Stimulated activated CD8-positive, alpha-beta memory T cell treated with anti-CD3 and anti-CD28 coated beads, Interleukin-7, amount 100 ng/mL, for 4 hours (primary cell): ENCODE data around the gene WAC.
"Not testable (repeated sequence)": the region's sequence is repeated elsewhere in the genome, so short reads cannot be mapped to it uniquely, and the experiment has no call there.

Source experiments
- DNase-seq, 2 donors: peaks; one replicate each; pipeline ENCODE4 v3.0.0-alpha.2; 2020; ENCODE audit warnings: low read depth in 2 of 2

WAC gene

DNA sequence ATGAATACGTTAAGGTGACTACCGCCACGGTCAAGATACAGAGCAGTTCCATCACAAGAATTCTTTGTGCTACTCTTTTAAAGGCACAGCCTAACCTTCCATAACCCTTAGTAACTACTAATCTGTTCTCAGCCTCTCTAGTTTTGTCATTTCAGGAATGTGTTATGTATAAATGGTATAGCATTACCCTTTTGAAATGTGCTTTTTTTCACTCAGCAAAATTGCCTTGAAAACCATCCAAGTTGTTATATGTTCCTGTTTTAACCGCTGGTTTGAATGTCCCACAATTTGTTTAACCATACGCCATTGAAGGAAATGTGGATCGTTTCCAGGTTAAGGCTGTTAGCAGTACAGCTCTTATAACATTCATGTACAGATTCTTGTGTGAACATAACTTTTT, 32.0 kb downstream of the WAC start:
- no peak for DNase-seq

DNA sequence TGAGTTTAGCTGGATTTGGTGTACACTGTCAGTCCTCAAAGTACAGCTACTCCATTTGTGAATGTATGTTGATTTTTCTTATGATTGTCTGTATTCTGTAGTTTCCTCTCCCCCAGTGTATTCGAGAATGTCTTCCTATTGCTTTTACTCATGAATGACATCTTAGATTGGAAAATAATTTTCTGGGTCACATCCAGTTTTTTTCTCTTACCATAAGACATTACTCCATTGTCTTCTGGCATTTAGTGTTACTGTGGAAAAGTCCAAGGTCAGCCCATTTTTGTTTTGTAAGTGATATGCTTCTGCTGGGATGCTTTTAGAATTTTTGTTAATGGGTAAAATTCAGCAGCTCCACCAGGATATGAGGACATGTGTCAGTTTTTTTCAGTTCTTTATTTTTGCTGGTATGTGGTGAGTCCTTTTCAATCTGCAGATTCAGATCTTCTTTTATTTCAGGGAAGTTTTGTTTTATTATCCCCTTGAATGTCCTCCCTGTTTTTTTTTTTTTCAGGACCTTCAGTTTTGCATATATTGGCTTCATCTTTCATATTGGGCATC, 33.6 kb downstream of the WAC start:
- DNase-seq = no peak

DNA sequence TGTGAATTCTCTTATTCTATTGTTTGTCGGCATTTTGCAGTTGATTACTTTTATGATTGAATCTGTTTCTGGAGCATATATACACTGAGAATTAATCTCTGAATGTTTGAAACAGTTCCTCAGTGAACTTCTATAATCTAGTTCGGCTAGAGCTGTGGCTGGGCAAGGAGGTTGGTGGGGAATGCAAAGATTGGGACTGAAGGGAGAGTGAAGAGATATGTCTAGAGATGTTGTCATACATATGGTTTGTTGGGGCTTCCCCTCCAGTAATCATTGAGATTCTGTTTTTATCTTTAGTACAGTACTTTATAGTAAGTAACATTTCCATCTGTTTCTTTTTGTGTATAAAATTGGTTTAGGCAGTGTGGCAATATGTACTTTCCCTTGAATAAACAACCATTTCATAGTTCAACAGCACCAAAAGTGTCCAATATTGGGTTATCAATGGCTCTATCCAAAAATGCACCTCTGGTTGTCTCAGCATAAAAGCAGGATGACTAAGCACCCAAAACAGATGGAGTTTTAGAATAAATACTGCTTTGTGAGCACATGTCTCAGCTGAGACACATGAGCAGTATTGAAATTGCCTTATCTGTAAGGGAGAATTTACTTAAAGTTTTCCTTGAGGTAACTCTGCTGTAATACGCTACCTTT, 36.7 kb downstream of the WAC start:
- DNase-seq = no peak

DNA sequence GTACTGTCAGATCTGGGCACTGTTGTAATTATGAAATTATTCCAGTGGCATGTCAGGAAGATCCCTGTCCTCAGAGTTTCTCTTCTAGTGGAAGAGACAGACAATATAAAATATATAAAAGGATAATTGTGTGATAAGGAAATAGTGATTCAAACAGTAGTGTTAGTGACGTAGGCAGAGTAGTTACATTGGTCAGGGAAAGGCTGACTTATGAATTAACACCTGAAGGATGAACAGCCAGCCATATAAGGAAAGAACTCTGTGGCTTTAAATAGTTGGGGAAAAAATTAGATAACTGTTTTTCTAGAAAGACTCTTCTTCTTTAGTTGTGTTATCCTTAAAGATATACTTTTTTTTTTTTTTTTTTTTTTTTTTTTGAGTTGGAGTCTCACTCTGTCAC, 37.7 kb downstream of the WAC start:
- DNase-seq = no peak

DNA sequence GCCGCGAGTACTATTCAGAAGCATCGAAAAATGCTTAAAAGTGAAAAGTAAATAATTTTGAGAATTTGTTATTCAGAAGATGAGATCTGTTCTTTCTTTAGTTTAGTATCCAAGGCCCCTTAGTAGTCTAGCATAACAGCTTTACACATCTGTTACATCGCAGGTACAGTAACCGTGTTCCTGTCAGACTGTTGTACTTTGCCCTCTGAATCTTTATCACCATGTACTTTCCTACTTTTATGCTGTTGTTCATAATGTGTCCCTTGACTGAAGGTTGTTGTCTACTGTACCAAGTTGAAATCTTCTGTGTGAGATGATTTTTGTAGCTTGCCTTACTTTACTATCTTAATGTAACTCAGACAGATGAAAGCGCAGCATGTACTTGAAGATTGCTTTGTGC, 38.3 kb downstream of the WAC start:
- no peak for DNase-seq

DNA sequence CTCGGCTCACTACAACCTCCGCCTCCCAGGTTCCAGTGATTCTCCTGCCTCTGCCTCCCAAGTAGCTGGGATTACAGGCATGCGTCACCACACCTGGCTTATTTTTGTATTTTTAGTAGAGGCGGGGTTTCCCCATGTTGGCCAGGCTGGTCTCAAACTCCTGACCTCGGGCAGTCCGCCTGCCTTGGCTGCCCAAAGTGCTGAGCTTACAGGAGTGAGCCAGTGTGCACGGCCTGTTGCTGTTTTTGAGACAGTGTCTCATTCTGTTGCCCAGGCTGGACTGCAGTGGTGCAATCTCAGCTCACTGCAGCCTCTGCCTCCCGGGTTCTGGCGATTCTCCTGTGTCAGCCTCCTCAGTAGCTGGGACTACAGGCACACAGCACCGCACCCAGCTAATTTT, 41.3 kb downstream of the WAC start:
- not testable (repeated sequence) for DNase-seq

DNA sequence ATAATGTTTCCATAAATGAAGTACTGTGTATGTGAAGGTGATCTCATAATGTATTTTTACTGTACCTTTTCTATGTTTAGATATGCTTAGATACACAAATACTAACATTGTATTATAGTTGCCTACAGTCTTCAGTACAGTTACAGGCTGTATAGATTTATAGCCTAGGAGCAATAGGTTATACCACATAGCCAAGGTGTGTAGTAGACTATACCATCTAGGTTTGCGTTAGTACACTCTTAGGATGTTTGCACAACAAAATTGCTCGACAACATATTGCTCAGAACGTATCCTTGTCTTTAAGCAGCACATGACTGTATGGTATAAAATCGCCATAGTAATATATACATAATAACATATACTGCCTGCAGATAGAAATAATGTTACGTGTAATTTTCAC, 42.9 kb downstream of the WAC start:
- DNase-seq = no peak

DNA sequence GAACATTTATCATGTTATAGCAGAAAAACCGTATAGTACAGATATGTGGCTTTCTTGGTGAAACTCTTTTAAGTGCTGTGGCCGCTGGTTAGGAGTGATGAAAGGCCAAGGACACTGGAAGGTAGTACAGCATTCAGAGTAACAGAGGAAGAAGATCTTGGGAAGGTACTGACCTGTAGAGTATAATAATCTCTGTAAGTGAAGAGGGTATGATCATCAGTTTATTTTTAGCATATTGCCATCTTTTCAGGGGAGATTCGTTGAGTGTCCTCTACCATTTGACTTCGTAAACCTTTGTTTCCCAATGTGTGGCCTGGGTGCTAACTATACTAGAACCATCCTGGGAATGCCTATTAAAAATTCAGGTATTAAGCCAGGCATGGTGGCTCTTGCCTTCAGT, 44.6 kb downstream of the WAC start:
- no peak for DNase-seq

DNA sequence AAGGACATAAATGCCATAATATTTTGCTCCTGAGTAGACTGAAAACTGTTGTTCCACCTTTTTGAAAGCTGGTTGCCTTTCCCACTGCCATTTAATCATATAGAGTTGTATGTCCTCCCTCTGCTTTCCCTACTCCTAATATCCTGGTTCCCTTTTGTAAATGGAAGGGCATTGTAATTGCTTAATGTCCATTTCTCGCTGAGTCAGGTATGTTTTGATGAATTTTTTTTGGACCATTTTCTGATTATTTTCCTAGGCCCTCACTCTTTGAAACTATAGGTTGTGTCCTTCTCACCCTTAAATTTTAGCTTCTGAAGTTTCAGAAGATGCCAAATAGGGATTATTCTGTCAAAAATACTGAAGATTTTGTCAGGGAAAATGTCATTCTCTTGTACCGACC, 45.5 kb downstream of the WAC start:
- DNase-seq = no peak

DNA sequence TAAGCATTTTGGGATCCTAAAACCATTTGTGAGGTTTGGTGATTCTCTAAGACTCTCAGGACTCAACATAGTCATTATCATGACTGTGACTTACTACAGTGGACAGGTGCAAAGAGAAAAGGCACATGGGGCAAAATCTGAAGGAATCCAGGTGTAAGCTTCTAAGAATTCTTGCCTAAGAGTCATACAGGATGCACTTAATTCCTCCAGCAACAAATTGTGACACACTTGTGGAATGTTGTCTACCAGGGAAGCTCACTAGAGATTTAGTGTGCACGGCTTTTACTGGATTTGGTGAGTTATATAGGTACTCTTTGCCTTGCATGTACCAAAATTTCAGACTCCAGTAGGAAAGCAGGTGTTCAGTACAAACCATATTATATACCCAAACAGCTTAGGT, 47.9 kb downstream of the WAC start:
- DNase-seq = no peak

DNA sequence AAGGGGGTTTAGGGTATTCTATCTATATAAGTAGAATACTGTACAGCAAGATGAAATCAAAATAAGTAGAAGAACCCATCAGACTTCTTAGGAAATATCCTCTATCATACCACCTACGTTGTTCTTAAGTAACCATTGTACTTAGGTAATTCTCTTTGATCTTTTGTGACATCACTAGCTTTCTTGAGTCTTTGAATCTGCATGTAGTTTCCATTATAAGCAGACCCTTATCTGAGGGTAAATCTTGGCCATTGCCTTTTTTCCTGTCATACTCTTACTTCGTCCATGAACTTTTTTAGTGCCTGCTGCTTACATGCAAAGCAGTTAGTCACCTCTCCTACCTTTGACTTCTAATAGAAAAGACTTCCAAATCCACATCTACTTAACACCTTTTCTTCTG, 49.0 kb downstream of the WAC start:
- DNase-seq = no peak

DNA sequence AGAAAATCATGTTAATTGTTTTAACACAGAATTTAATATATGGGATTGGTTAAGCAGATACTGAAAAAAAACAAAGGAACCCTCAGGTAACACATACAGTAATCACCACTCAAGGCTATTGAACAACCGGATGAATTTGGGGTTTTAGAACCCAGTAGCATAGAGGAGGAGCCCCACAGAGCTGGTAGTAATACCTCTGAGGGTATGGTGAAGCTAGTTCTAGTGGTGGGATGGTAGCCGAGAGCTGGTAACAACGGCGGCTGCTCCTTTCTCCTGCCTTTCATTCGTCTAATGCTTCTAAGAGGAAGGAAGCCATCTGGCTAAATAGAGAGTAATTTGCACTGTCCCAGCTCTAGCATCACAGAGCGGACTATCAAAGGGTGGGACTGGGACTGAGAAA, 52.2 kb downstream of the WAC start:
- no peak for DNase-seq

DNA sequence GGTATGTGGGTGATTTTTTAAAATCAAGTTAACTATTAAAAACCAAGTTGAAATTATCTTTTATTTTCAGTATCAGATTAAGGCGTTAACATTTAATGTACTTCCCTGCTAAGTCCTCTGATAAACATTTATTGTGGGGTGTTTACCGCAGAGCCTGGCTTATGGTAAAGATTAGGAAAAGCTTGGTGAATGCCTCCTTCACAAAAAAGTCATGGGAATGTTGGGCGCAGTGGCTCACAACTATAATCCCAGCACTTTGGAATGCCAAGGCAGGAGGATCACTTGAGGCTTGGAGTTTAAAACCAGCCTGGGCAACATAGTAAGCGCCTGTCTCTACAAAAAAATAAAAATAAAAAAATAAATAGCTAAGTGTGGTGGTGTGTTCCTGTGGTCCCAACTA, 53.3 kb downstream of the WAC start:
- DNase-seq = no peak

DNA sequence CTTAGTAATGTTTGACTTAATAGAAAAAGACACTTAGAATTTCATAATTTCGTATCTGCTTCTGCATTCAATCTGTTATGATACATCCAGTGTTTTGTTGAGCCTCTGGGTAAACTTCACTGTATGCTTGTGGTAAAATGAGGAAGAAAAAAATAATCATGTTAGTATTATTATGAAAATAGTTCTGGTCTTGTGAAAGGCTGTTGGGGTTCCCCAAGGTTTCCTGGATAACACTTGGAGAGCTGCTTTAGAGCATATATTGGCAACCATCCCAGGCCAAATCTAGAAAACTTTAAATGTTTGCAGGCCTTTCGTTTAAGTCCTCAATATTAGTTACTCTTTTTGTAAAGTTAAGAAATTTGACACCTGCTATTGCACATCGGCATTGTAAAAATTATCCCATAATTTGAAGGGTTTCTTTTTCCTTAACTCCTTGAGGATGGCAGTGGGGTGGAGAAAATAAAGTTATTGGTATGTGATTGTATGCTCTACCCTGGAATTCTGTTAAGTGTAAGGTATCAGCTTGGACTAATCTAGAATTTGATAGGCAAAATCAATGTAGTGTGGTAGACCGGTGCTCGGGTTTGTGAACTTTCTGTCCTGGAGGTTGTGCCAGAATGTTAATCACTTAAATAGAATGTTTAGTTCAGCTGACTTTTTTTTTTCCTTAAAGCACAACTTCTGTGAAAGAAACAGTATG, 54.5 kb downstream of the WAC start:
- DNase-seq = no peak

DNA sequence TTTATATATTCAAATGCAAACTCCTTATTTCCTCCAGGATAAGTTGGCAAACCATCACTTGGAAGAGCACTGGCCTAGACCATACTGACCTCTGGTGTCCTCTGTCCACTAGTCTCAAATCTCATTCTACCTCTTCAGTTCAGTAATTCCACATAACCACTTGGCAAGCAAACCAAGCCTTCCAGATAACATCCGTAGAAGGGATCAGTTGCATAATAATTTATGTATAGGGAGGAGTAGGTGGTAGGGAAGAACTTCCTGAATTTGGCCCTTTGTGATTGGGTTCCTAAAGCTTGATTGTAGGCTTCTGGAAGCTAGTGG, 55.0 kb downstream of the WAC start:
- no peak for DNase-seq

DNA sequence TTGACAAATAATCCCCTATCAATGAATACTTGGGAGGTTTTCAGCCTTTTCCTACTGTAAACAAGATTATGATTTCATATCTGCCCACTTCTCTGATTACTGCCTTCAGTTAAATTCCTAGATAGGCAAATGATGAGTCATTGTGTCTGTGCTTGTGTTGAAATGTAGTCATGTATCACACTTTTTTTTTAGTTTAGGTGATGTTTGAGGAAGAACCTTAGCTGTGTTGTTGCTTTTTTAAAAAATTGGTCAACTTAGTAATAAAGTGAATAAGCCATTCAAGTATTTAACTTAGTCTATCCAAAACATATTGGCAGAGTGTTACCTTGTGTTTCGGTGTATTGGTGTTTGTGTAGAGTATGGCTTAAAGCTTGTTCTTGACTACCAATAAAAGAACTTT, 60.0 kb downstream of the WAC start:
- no peak for DNase-seq

DNA sequence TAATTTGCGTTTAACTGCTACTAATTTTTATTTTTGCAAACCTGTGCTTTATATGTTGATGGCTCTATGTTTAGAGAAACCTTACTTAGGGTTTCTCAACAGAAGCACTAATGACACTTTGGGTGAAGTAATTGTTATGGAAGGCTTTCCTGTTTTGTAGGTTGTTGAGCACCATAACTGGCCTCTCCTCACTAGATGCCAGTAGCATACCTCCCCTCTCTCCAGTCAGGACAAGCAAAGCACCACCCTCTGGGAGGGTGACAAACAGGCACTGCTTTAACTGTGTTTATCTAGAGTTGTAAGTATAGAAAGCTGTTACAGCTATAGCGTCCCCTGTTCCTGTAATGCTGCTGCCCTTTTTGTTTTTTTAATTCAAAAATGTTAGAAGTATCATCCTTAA, 60.9 kb downstream of the WAC start:
- no peak for DNase-seq

DNA sequence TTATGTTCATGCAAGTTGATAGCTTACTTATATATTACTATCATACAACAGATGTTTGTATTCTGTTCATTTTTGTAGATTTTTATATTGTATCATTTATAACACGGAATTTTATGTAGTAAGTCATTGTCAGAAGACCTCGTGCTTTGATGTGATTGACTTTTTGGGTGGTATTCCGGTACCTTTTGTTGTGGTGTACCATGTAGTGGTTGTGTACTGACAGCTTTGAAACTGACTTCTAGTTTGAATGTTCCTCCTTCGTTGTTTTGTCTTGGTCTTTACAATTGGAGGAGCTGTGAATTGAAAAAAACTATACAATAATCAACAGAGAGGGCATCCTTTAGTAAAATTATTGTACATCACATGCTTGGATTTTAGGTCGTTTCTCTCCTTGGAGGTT, 61.5 kb downstream of the WAC start:
- DNase-seq = no peak

DNA sequence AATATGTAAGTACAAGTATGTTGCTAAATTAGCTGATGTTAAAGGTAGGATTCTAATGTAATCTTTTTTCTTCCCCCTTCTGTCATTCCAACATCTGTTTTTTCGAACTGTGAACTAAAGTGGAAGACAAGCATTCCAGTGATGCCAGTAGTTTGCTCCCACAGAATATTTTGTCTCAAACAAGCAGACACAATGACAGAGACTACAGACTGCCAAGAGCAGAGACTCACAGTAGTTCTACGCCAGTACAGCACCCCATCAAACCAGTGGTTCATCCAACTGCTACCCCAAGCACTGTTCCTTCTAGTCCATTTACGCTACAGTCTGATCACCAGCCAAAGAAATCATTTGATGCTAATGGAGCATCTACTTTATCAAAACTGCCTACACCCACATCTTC, 62.7 kb downstream of the WAC start:
- no peak for DNase-seq

DNA sequence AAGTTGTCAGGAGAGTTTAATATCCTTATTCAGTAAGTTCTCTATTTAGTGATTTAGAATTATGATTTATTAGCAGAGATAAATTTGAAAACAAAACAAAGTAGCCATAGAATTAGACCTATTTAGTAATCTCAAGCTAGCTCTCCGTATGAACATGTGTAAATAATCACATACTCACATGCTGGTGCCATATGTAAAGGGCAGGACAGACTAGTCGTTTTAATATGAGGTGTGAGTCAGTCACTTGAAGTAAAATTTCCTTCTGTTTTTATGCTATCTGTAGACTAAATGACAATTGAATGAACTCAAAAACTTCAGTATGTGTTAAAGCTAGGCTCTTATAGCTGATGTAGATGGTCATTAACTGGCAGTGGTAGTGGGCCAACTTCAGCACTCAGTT, 67.1 kb downstream of the WAC start:
- DNase-seq = no peak

DNA sequence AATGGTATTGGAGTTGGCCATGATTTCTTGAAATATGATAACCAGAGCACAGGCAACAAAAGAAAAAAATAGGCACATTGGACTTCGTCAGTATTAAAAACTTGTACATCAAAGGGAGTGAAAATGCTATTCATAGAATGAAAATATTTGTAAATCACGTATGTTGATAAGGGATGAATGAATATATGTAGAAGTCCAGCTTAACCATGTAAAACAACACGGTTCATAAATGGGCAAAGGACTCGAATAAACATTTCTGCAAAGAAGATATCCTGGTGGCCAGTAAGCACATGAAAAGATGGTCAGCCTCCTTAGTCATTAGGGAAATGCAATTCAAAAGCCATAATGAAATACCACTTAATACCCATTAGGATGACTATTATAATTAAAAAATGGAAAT, 68.1 kb downstream of the WAC start:
- no peak for DNase-seq

DNA sequence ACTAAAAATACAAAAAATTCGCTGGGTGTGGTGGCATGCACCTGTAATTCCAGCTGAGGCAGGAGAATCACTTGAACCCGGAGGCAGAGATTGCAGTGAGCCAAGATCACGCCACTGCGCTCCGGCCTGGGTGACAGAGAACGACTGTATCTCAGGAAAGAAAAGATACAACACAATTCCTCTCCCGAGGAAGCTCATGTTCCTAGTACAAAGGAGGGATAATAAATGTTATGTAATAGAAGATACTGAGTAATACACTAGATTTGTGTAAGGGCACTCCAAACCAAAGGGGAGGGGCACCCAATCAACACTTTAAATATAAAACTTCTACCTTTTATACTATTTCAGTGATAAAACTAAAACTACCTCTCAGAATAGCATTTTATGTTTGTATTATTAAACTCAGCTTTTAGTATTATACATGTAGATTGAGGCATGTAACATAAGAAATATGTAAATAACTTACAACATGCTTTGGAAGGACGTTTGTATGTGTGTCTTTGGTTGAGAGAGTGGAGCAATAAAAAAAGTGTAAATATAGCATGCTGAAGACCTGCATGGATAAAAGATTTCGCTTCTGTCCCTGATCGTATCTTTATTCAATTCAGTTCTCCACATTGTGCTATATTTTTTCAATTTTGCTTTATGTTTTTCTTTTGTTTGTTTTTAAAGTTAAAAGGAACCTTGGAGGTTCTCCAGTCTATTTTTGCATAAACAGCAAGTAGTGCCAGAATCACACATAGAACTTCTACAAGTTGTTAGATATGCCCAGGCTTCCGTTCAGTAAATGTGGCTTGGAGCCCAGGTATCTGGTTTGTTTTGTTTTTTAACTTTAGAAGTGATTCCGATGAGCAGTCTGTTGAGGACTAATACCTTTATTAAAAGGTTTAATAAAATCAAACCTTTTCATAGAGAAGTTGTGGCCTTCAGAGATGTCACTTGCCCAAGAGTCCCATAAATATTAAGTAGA, 71.9 kb downstream of the WAC start:
- DNase-seq = no peak

DNA sequence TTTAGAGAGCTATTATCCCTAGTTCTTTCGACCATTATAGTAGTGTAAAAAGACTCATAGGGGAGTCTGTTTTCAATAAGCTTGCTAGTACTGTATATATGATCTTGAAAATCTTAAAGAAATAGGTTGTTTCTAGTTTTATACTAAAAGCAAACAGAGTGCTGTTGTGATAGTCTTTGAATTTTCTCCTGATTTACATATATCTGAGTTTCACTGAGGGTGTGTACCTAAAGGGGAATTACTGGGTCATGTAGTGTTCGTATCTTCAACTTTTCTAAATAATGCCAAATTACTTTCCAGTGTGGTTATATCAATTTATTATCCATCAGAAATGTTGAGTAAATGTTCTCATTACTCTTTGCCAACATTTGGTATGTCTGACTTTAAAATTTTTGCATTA, 73.7 kb downstream of the WAC start:
- DNase-seq = no peak
